GM23338 (cell line): ENCODE measurements around the gene MAD1L1. TPM values are rescaled to one million over a fixed set of nuclear protein-coding genes. Genes with fewer than 3 reads are reported as not detected.

ENCODE experiments used
- ATAC-seq: fragments of 200-7000 bp; cut with Tn5 transposase; 3 replicates; pipeline ENCODE4 v1.9.1; 2020
- DNase-seq: peaks from one replicate; pipeline ENCODE4 v3.0.0-alpha.2; 2015; ENCODE audit warnings: low spot score
- H2AFZ ChIP-seq: fragments of 200-600 bp; sonication (generic); 2 replicates; pipeline ENCODE4 v1.8.0; 2016; ENCODE audit warnings: antibody characterized with exemption, mild to moderate bottlenecking, moderate library complexity
- H3F3A ChIP-seq: fragments of 200-600 bp; sonication (generic); replicated peaks from 2 replicates; pipeline ENCODE4 v1.8.0; 2017; ENCODE audit warnings: antibody characterized with exemption, mixed run types, low read depth
- H3K27ac ChIP-seq: fragments of 200-600 bp; sonication (generic); 2 replicates; pipeline ENCODE4 v1.6.1; 2016; ENCODE audit warnings: low read depth
- H3K27me3 ChIP-seq: fragments of 200-600 bp; sonication (generic); 2 replicates; pipeline ENCODE4 v1.8.0; 2016; ENCODE audit warnings: mild to moderate bottlenecking, mixed run types, moderate library complexity; ENCODE audit not compliant: insufficient read depth
- H3K36me3 ChIP-seq: fragments of 200-600 bp; sonication (generic); 2 replicates; pipeline ENCODE4 v1.8.0; 2016; ENCODE audit warnings: mild to moderate bottlenecking; ENCODE audit not compliant: insufficient read depth
- H3K4me1 ChIP-seq: fragments of 200-600 bp; sonication (generic); 2 replicates; pipeline ENCODE4 v1.8.0; 2016; ENCODE audit warnings: mild to moderate bottlenecking, moderate library complexity; ENCODE audit not compliant: insufficient read depth
- H3K4me2 ChIP-seq: fragments of 200-600 bp; sonication (generic); 2 replicates; pipeline ENCODE4 v1.7.1; 2017; ENCODE audit warnings: mixed run types
- H3K4me3 ChIP-seq: fragments of 200-600 bp; sonication (generic); 2 replicates; pipeline ENCODE4 v1.6.1; 2016; ENCODE audit warnings: mixed run types
- H3K79me2 ChIP-seq: fragments of 200-600 bp; sonication (generic); replicated peaks from 2 replicates; pipeline ENCODE4 v1.8.0; 2017; ENCODE audit warnings: mild to moderate bottlenecking; ENCODE audit not compliant: insufficient read depth
- H3K9me2 ChIP-seq: fragments of 200-600 bp; sonication (generic); 2 replicates; pipeline ENCODE4 v1.8.0; 2017; ENCODE audit not compliant: insufficient read depth
- H4K20me1 ChIP-seq: fragments of 200-600 bp; sonication (generic); replicated peaks from 2 replicates; pipeline ENCODE4 v1.8.0; 2017; ENCODE audit warnings: mild to moderate bottlenecking; ENCODE audit not compliant: insufficient read depth
- H3K27ac Mint-ChIP-seq: 2 replicates; pipeline ENCODE4 v1.8.0; 2020; ENCODE audit warnings: inconsistent platforms, mild to moderate bottlenecking, moderate library complexity, mixed read lengths
- H3K27me3 Mint-ChIP-seq: 3 replicates; pipeline ENCODE4 v1.8.0; 2022; ENCODE audit warnings: low read depth, mild to moderate bottlenecking, moderate library complexity, mixed read lengths, inconsistent platforms; ENCODE audit not compliant: insufficient read depth, poor library complexity
- H3K36me3 Mint-ChIP-seq: 3 replicates; pipeline ENCODE4 v1.8.0; 2021; ENCODE audit warnings: low read depth, mild to moderate bottlenecking, inconsistent platforms, moderate library complexity, mixed read lengths
- H3K4me1 Mint-ChIP-seq: 3 replicates; pipeline ENCODE4 v1.8.0; 2020; ENCODE audit warnings: mild to moderate bottlenecking, inconsistent platforms, mixed read lengths
- H3K4me3 Mint-ChIP-seq: 3 replicates; pipeline ENCODE4 v1.8.0; 2021; ENCODE audit warnings: moderate library complexity, mild to moderate bottlenecking, inconsistent platforms, mixed read lengths
- H3K9me3 Mint-ChIP-seq: 3 replicates; pipeline ENCODE4 v1.8.0; 2020; ENCODE audit warnings: moderate library complexity, mild to moderate bottlenecking, inconsistent platforms, mixed read lengths
- CREB1 ChIP-seq: fragments of 250-450 bp; sonication (Bioruptor Pico); IDR thresholded peaks from 2 replicates; pipeline ENCODE4 v1.5.0; 2020; ENCODE audit warnings: low read depth, mild to moderate bottlenecking, moderate library complexity
- EZH2 ChIP-seq: fragments of 200-600 bp; sonication (generic); IDR thresholded peaks from one replicate; pipeline ENCODE4 v1.8.0; 2017; ENCODE audit warnings: antibody characterized with exemption, mild to moderate bottlenecking, low read depth; ENCODE audit not compliant: unreplicated experiment
- JUNB ChIP-seq: IDR thresholded peaks from one replicate; pipeline ENCODE4 v1.6.1; 2016; ENCODE audit warnings: antibody characterized with exemption; ENCODE audit not compliant: unreplicated experiment
- NANOG ChIP-seq: IDR thresholded peaks from 2 replicates; pipeline ENCODE4 v1.6.1; 2016; ENCODE audit warnings: antibody characterized with exemption, borderline replicate concordance
- POLR2AphosphoS5 ChIP-seq: IDR thresholded peaks from 2 replicates; pipeline ENCODE4 v1.6.1; 2016; ENCODE audit warnings: antibody characterized with exemption, low read depth
- STAT1 ChIP-seq: IDR thresholded peaks from one replicate; pipeline ENCODE4 v1.6.1; 2016; ENCODE audit warnings: antibody characterized with exemption; ENCODE audit not compliant: unreplicated experiment
- ZNF114 ChIP-seq: fragments of 250-450 bp; sonication (Bioruptor Pico); IDR thresholded peaks from 2 replicates; pipeline ENCODE4 v1.5.0; 2020; ENCODE audit warnings: mild to moderate bottlenecking, moderate library complexity
- ZNF331 ChIP-seq: fragments of 250-450 bp; sonication (Bioruptor Pico); IDR thresholded peaks from 2 replicates; pipeline ENCODE4 v1.5.0; 2020; ENCODE audit warnings: low read depth, mild to moderate bottlenecking, moderate library complexity
- polyA plus RNA-seq: library from polyadenylated mRNA; unstranded; fragments of >200 nt; fragmentation: Nextera tagmentation; extraction: Ambion mirVana; gene quantifications from 2 replicates; pipeline ENCODE4 v1.2.1, GENCODE V29; 2016
- total RNA-seq: library from RNA; depleted of rRNA; stranded (reverse); fragments of >200 nt; shearing (Covaris generic); gene quantifications from 2 replicates; pipeline ENCODE4 v1.2.3, GENCODE V29; 2014
- TF ChIP-seq, protein P1 (sequence below): fragments of 250-450 bp; sonication (Bioruptor Pico); IDR thresholded peaks from 2 replicates; pipeline ENCODE4 v1.5.0; 2020; ENCODE audit warnings: mild to moderate bottlenecking, moderate library complexity
- TF ChIP-seq, protein P2 (sequence below), 2 experiments: fragments of 200-600 bp in 1 of 2; sonication (generic) in 1 of 2; conservative IDR thresholded peaks; 2 replicates each; pipeline versions ENCODE4 v1.5.1 to v1.6.1; 2016 to 2017; ENCODE audit warnings: antibody characterized with exemption in 2 of 2, low read depth in 2 of 2, mild to moderate bottlenecking in 2 of 2, moderate library complexity in 1 of 2
- TF ChIP-seq, protein P3 (sequence below): IDR thresholded peaks from 2 replicates; pipeline ENCODE4 v1.6.1; 2016; ENCODE audit warnings: antibody characterized with exemption

Gene MAD1L1
- total and polyA plus RNA-seq, 2 experiments from 2014 or later = 40.3 to 59.3 TPM

- no peak for ATAC-seq
- Histone ChIP-seq H3K27me3 (no peaks in the 10 kb centered on the region), H3K36me3 (no peaks in the 10 kb centered on the region; the same call in 1 of the 2 replicates), H3K4me1 (no peaks in the 10 kb centered on the region), H3F3A (no peaks in the 10 kb centered on the region), H3K4me2 (no peak overlapping the region), H3K9me2 (no peaks in the 10 kb centered on the region), H2AFZ (no peak overlapping the region), H4K20me1 (0 out of 2 replicates have a peak, but pooled peaks cover 5% of the 10 kb centered on the region), H3K79me2 (0 out of 2 replicates have a peak, but pooled peaks cover 2% of the 10 kb centered on the region), H3K4me3 (no peak overlapping the region), H3K27ac (no peak overlapping the region)
- Mint-ChIP-seq H3K36me3 (no peaks in the 10 kb centered on the region), H3K27me3 (peaks cover 10% of the 10 kb centered on the region), H3K9me3 (no peaks in the 10 kb centered on the region), H3K4me1 (no peaks in the 10 kb centered on the region; the same call in 2 of the 3 replicates), H3K4me3 (no peak overlapping the region), H3K27ac (no peak overlapping the region)
- TF ChIP-seq NANOG (no peak), CREB1 (CRISPR knock-in tag) (no peak), ZNF331 (no peak), JUNB (no peak), ZNF114 (CRISPR knock-in tag) (no peak), STAT1 (no peak), EZH2 (no peak), POLR2AphosphoS5 (no peak)
- TF ChIP-seq, protein P1, sequence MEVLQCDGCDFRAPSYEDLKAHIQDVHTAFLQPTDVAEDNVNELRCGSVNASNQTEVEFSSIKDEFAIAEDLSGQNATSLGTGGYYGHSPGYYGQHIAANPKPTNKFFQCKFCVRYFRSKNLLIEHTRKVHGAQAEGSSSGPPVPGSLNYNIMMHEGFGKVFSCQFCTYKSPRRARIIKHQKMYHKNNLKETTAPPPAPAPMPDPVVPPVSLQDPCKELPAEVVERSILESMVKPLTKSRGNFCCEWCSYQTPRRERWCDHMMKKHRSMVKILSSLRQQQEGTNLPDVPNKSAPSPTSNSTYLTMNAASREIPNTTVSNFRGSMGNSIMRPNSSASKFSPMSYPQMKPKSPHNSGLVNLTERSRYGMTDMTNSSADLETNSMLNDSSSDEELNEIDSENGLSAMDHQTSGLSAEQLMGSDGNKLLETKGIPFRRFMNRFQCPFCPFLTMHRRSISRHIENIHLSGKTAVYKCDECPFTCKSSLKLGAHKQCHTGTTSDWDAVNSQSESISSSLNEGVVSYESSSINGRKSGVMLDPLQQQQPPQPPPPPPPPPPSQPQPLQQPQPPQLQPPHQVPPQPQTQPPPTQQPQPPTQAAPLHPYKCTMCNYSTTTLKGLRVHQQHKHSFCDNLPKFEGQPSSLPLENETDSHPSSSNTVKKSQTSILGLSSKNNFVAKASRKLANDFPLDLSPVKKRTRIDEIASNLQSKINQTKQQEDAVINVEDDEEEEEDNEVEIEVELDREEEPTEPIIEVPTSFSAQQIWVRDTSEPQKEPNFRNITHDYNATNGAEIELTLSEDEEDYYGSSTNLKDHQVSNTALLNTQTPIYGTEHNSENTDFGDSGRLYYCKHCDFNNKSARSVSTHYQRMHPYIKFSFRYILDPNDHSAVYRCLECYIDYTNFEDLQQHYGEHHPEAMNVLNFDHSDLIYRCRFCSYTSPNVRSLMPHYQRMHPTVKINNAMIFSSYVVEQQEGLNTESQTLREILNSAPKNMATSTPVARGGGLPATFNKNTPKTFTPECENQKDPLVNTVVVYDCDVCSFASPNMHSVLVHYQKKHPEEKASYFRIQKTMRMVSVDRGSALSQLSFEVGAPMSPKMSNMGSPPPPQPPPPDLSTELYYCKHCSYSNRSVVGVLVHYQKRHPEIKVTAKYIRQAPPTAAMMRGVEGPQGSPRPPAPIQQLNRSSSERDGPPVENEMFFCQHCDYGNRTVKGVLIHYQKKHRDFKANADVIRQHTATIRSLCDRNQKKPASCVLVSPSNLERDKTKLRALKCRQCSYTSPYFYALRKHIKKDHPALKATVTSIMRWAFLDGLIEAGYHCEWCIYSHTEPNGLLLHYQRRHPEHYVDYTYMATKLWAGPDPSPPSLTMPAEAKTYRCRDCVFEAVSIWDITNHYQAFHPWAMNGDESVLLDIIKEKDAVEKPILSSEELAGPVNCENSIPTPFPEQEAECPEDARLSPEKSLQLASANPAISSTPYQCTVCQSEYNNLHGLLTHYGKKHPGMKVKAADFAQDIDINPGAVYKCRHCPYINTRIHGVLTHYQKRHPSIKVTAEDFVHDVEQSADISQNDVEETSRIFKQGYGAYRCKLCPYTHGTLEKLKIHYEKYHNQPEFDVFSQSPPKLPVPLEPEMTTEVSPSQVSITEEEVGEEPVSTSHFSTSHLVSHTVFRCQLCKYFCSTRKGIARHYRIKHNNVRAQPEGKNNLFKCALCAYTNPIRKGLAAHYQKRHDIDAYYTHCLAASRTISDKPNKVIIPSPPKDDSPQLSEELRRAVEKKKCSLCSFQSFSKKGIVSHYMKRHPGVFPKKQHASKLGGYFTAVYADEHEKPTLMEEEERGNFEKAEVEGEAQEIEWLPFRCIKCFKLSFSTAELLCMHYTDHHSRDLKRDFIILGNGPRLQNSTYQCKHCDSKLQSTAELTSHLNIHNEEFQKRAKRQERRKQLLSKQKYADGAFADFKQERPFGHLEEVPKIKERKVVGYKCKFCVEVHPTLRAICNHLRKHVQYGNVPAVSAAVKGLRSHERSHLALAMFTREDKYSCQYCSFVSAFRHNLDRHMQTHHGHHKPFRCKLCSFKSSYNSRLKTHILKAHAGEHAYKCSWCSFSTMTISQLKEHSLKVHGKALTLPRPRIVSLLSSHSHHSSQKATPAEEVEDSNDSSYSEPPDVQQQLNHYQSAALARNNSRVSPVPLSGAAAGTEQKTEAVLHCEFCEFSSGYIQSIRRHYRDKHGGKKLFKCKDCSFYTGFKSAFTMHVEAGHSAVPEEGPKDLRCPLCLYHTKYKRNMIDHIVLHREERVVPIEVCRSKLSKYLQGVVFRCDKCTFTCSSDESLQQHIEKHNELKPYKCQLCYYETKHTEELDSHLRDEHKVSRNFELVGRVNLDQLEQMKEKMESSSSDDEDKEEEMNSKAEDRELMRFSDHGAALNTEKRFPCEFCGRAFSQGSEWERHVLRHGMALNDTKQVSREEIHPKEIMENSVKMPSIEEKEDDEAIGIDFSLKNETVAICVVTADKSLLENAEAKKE (CRISPR knock-in tag) = no peak
- TF ChIP-seq, protein P2, sequence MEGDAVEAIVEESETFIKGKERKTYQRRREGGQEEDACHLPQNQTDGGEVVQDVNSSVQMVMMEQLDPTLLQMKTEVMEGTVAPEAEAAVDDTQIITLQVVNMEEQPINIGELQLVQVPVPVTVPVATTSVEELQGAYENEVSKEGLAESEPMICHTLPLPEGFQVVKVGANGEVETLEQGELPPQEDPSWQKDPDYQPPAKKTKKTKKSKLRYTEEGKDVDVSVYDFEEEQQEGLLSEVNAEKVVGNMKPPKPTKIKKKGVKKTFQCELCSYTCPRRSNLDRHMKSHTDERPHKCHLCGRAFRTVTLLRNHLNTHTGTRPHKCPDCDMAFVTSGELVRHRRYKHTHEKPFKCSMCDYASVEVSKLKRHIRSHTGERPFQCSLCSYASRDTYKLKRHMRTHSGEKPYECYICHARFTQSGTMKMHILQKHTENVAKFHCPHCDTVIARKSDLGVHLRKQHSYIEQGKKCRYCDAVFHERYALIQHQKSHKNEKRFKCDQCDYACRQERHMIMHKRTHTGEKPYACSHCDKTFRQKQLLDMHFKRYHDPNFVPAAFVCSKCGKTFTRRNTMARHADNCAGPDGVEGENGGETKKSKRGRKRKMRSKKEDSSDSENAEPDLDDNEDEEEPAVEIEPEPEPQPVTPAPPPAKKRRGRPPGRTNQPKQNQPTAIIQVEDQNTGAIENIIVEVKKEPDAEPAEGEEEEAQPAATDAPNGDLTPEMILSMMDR (conservative IDR thresholded peaks at IDR 0.05; ENCODE audit: low read depth in 2 of 2) = no peak
- TF ChIP-seq, protein P3, sequence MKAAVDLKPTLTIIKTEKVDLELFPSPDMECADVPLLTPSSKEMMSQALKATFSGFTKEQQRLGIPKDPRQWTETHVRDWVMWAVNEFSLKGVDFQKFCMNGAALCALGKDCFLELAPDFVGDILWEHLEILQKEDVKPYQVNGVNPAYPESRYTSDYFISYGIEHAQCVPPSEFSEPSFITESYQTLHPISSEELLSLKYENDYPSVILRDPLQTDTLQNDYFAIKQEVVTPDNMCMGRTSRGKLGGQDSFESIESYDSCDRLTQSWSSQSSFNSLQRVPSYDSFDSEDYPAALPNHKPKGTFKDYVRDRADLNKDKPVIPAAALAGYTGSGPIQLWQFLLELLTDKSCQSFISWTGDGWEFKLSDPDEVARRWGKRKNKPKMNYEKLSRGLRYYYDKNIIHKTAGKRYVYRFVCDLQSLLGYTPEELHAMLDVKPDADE = no peak
- no peak for DNase-seq
Measured at GRCh38 chr7:2007551-2007950, 225.2 kb downstream of the MAD1L1 start.
